ENCODE data around the gene NCOR1. TPM values are rescaled to one million over a fixed set of nuclear protein-coding genes. Genes with fewer than 3 reads are reported as not detected.

NCOR1 gene
- total RNA-seq, 1 donor from 2014 or later: 137 TPM

- intact Hi-C loops (cut with DNase I): no loop called here
- H3K36me3 ChIP-seq: peaks cover 71% of the 10 kb centered on the region
- H3K9me3 ChIP-seq: no peaks in the 10 kb centered on the region
- no peak for DNase-seq
- peaks cover 6% of the 10 kb centered on the region for H3K4me1 ChIP-seq
- TF ChIP-seq, protein P1, sequence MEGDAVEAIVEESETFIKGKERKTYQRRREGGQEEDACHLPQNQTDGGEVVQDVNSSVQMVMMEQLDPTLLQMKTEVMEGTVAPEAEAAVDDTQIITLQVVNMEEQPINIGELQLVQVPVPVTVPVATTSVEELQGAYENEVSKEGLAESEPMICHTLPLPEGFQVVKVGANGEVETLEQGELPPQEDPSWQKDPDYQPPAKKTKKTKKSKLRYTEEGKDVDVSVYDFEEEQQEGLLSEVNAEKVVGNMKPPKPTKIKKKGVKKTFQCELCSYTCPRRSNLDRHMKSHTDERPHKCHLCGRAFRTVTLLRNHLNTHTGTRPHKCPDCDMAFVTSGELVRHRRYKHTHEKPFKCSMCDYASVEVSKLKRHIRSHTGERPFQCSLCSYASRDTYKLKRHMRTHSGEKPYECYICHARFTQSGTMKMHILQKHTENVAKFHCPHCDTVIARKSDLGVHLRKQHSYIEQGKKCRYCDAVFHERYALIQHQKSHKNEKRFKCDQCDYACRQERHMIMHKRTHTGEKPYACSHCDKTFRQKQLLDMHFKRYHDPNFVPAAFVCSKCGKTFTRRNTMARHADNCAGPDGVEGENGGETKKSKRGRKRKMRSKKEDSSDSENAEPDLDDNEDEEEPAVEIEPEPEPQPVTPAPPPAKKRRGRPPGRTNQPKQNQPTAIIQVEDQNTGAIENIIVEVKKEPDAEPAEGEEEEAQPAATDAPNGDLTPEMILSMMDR (IDR thresholded peaks at IDR 0.05): no peak
- no peak for ATAC-seq
- no peak overlapping the region for H3K4me3 ChIP-seq
- no peak overlapping the region for H3K27ac ChIP-seq
- H3K27me3 ChIP-seq (ENCODE audit: low read depth): no peaks in the 10 kb centered on the region
These were observed 133.7 kb downstream of the NCOR1 start for GRCh38 chr17:16081507-16082087.

GRCh38 chr17:16080366-16080765, 135.0 kb downstream of the NCOR1 start:
- Histone ChIP-seq H3K4me3 (no peak overlapping the region), H3K36me3 (peaks cover 73% of the 10 kb centered on the region), H3K27me3 (ENCODE audit: low read depth) (no peaks in the 10 kb centered on the region), H3K4me1 (peaks cover 2% of the 10 kb centered on the region), H3K9me3 (no peaks in the 10 kb centered on the region), H3K27ac (no peak overlapping the region)
- ATAC-seq (no peak), DNase-seq (no peak)
- TF ChIP-seq, protein P1 (IDR thresholded peaks at IDR 0.05): no peak
- intact Hi-C loops (cut with DNase I): no loop called here

DNA sequence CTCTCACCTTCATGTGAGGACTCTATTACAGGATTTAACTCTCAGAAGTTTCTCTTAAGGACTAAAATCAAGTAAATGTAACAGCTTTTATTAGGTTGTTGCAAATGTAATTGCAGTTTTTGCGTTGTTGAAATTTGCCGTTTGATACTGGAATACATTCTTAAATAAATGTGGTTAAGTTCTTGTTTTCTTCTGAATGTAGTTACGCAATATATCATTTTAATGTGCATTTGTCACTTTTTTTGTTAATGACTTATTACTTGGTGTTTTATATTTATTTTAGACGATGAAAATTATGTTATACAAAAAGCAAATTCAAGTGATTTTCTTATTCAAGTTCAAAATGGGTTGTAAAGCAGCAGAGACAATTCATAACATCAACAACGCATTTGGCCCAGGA, 139.4 kb downstream of the NCOR1 start:
- H3K36me3 ChIP-seq: peaks cover 94% of the 10 kb centered on the region
- H3K4me1 ChIP-seq: no peaks in the 10 kb centered on the region
- no peaks in the 10 kb centered on the region for H3K9me3 ChIP-seq
- DNase-seq (no peak), ATAC-seq (no peak)
- H3K27ac ChIP-seq: no peak overlapping the region
- H3K4me3 ChIP-seq: no peak overlapping the region
- intact Hi-C loops (cut with DNase I): no loop called here
- TF ChIP-seq, protein P1 (IDR thresholded peaks at IDR 0.05): no peak
- H3K27me3 ChIP-seq (ENCODE audit: low read depth): no peaks in the 10 kb centered on the region

DNA sequence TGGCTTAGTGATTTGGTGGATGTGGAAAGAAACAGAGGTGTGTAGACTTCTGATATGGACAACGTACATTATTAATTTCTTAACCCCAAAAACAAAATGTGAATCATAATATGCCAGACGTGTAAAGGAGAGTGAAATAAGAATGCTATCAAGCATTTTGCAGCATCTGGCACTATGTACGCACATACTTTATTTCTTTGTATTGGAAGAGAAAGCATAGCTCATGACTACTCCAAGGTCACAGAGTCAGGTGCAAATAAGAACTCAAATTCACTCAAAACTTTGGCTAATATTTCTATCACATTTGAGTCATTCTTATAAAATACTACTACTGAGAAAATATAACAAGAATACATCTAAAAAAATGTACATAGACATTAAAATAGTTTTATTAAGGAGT, 140.9 kb downstream of the NCOR1 start:
- ATAC-seq: no peak
- H3K9me3 ChIP-seq: no peaks in the 10 kb centered on the region
- H3K27me3 ChIP-seq (ENCODE audit: low read depth): no peaks in the 10 kb centered on the region
- no peak overlapping the region for H3K27ac ChIP-seq
- H3K4me1 ChIP-seq: no peaks in the 10 kb centered on the region
- no peak overlapping the region for H3K4me3 ChIP-seq
- intact Hi-C loops (cut with DNase I): no loop called here
- TF ChIP-seq, protein P1 (IDR thresholded peaks at IDR 0.05): no peak
- no peak for DNase-seq
- H3K36me3 ChIP-seq: peaks cover 96% of the 10 kb centered on the region

- TF ChIP-seq, protein P1 (IDR thresholded peaks at IDR 0.05): no peak
- DNase-seq (no peak), ATAC-seq (no peak)
- Histone ChIP-seq H3K27me3 (ENCODE audit: low read depth) (no peaks in the 10 kb centered on the region), H3K4me1 (no peaks in the 10 kb centered on the region), H3K4me3 (no peak overlapping the region), H3K27ac (no peak overlapping the region), H3K36me3 (peaks cover 96% of the 10 kb centered on the region), H3K9me3 (no peaks in the 10 kb centered on the region)
- intact Hi-C loops (cut with DNase I): no loop called here
These were observed 141.5 kb downstream of the NCOR1 start for GRCh38 chr17:16073845-16074244.
